GM18907 (cell line): ENCODE data around the gene ZNF382.
"Not testable (repeated sequence)": the region's sequence is repeated elsewhere in the genome, so short reads cannot be mapped to it uniquely, and the experiment has no call there.

Source experiments
- ATAC-seq: cut with Tn5 transposase; IDR thresholded peaks from one replicate; pipeline ENCODE4 v1.9.1; 2021; ENCODE audit warnings: mild to moderate bottlenecking, moderate library complexity; ENCODE audit not compliant: unreplicated experiment

The ZNF382 gene

DNA sequence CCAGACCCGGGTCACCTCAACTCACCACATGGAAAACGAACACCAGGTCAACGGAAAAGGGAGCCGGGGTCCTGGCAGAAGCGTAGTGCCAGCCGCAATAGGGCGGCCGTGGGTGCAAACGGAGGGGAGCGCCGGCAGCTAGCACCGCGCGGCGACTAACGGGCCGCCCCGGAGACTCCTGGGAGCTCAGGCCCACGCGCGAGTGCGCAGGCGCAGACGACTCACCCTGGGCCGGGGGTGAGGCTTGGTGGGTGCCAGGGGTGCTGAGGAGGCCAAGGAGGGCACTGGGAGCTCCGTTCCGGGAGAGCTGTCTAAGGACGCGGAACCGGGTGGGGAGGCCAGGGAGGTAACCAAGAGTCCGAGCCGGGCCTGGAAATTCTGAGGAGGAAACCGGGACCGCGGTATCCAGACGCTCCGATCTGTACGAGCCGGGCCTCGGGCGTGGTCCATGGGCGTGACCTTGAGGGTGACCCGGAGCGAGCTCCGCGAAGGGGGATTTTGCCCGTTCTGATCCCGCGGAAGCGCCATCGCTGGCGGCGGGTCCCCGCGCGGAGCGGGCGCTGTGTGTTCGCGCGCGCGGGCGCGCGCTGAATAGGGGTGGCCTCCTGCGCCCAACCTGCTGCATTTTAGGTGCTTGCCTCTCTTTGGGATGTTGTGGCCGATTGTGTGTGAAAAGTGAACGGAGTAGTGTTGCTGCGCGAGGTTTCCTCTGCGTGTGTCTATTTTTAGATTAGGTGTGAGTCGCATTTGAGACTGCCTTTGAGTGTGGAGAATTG lies at the start of gene ZNF382:
Gene ZNF382, plus strand, starts transcription at position 213 of the 776 bp plus-strand sequence. CDS start 4,602 bp downstream, outside the sequence.
- ATAC-seq: peak; percentile 75

DNA sequence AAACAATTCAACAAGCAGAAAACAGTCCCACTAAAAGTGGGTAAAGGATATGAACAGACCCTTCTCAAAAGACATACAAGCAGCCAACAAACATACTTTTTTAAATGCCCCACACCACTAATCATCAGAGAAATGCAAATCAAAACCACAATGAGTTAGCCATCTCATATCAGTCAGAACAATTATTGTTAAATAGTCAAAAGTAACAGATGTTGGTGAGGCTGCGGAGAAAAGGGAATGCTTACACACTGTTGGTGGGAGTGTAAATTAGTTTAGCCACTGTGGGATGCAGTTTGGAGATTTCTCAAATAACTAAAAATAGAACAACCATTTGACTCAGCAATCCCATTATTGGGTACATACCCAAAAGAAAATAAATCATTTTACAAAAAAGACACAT lies 40.7 kb upstream of the ZNF382 start:
- ATAC-seq: no peak

DNA sequence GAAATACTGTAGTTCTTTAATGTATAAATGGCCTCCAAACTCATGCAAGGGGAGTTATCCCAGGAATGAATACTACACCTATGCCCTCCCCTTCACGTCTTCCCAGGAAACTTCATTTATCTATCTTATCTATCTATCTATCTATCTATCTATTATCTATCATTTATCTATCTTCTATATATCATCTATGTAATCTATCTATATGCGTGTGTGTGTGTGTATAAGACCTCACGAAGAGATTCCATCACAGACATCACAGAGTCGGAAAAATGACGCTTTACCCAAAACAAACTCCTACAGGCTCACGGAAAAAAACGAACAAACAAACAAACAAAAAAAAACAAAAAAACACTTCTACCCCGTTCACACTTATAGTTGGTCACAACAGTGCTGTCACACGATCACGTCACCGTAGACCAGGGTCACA lies 32.5 kb upstream of the ZNF382 start:
- ATAC-seq: no peak

DNA sequence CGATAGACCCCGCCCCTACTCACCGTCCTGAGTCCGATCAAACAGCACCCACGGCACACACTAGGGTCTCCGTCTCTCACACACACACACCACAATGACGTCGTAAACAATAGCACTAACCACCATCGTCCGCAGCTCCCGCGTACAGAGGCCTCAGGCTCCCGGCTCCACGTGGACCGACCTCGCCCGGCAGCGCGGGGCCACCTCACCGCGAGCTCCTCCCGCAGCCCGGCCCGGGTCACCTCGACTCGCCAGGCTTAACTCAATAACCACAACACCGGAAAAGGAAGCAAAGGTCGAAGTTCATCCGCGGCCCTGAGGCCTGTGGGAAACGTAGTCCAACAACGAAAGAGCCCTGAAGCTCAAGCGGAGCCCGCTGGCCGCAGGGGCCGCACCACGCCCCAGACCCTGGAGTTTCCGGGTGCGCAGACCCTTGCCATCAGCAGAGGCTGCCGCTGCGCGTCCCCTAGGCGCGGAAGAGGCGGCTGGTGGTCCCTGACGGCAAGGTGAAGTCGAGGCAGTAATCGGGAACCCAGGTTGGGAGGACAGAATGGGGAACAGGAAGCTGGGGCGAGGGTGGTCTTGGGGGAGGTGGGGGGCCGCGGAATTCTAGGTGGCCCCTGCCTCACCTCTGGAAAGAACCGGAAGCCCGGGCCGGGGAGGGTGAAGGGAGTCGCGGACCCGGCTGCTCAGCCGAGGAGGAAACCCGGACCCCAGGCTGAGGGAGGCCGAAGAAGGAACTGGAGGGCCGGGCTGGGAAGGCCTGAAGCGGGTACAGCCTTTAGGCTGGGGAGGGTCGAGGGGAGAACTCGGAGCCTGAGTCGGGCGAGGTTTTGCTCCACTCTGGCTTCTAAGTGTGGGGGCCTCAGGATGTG lies 31.9 kb upstream of the ZNF382 start, which contains the start of gene ZNF529:
Gene ZNF529, minus strand, starts transcription at position 273 of the 875 bp plus-strand sequence. CDS start 946 bp downstream, outside the sequence.
- ATAC-seq: peak; percentile 91

DNA sequence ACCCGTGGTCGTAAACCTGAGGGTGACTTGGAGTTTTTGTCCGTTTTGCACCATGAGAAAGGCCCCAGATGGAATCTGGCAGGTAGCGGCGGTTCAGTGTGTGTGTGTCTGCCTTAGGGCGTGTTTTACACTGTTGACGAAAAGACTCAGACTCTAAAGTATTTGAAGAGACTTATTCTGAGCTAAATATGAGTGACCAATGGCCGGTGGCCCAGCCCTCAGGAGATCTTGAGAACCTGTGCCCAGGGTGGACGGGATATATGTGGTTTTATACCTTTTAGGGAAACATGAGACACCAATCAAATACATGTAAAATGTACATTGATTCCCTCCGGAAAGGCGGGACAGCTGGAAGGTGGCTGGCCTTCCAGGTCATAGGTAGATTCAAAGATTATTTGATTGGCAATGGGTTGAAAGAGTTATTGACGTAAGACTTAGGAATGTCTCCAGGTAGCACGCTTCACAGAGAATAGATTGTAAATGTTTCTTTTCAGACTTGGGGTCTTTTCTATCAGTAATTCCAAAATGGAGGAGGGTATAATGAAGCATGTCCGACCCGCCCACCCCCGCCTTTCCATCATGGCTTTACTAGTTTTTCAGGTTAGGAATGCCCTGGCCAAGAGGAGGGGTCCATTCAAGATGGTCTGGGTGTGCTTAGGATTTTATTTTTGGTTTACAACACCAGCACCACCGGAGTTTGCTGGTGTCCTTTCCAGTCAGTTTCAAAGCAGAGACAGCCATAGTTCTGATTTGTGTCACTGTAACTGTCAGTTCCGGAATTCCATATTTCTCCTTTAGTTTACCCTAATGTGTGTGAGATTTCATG lies 31.0 kb upstream of the ZNF382 start:
- ATAC-seq: peak; percentile 13

DNA sequence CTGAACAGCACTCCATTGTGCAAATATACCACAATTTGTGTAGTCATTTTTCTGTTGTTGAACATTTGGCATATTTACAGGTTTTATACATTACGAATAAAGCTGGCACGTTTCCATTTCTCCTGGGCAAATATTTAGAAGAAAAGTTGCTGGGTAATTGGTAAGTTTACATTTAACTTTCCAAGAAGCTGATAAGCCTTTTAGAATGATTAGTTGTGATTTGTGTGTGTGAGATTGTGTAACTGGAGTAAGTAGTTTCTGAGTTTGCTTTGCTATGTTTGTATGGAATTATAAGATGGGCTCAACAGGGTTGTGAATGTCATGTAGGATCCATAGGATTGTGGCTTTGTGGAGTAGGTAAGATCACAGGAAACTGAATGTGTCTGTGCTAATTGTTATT lies 30.4 kb upstream of the ZNF382 start:
- ATAC-seq: no peak

DNA sequence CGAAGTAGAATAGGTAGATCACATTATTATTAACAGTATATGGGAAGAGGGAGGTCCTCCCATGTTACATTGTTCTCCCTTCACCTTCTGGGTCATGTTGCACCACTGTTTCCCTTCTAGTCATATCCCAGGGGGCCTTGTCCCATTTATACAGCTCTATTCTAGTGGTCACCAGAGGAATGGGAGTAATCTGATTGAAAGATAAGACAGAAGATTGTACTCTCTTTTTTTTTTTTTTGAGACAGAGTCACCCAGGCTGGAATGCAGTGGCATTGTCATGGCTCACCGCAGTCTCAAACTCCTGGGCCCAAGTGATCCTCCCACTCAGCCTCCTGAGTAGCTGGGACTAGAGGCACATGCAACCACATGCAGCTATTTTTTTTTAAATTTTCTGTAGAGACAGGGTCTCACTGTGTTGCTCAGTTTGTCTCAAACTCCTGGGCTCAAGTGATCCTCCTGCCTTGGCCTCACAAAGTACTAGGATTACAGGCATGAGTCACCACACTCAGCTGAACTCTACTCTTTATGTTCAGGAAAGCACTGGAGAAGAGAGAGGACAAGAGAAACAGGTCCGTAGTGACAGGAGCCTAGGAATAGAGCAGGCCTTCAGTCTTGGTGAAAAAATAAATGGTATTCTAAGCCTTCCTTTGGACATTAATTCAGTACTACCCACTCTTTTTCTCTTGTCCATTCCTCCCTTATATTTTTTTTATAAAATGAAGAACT lies 27.7 kb upstream of the ZNF382 start:
- ATAC-seq: no peak

DNA sequence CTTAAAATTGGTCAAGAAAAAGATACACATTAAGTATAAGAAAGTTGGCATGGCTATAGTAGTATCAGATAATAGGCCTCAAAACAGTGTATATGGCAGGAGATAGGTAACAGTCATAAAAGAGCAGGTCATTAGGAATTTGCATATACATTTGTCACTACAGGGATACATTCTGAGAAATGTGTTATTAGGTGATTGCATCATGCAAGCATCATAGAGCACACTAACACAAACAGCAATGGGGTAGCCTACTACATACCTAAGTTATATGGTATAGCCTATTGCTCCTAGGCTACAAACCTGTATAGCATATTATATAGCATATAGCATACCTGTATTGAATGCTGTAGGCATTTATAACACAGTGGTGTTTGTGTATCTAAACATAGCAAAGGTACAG lies 25.9 kb upstream of the ZNF382 start:
- ATAC-seq: no peak

DNA sequence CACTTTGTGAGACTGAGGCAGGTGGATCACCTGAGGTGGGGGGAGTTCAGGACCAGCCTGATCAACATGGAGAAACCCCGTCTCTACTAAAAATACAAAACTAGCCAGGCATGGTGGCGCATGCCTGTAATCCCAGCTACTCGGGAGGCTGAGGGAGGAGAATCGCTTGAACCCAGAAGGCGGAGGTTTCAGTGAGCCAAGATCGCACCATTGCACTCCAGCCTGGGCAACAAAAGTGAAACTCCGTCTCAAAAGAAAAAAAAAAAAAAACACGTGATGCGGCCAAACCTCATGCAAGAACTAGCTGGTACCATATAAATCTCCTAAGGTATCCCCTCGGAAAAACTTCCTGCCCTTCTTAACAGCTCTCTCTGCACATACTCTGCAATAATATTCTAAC lies 2.4 kb upstream of the ZNF382 start:
- ATAC-seq: not testable (repeated sequence)

DNA sequence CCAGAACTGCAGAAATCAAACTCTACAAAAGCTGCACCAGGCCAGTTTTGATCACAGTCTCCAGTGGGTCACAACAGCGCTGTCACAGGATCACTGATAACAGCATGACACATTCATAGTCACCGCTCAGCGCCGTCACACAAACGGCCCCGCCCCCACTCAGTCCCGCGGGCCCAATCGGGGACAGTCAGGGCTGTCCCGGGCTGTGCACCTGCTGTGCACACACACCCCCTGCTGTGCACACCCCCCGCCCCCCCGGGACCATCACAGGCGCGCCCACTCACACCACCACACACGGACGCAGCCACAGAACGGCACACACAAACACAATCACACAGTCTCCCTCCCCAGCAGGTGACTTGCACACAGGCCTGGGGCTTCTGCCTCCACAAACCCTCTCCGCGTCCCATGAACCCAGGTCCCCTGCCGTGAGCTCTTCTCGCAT lies 435 bp upstream of the ZNF382 start:
- peak; percentile 75 for ATAC-seq

DNA sequence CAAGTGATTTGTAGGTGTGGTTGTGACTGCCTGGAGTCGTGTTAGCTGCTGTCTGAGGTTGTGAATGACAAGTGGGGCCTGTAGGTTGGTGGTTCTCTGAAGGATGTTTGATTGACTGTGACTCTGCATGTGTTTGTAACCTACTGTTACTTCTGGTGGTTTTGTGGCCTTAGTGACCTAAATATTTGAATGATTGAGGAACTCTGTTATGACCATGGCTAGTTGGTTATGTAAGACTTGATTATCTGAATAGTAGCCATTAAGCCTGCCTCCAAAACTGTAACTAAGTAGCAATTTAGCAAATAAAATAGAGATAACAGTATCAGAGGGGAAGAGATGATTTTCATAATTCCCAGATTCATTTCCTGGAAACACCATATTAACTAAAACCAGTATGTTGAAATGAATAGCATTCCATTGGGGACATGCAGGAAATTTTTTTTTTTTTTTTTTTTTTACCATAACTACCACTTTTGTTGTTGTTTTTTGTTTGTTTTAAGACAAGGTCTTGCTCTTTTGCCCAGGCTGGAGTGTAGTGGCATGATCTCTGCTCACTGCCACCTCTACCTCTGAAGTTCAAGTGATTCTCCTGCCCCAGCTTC lies 865 bp downstream of the ZNF382 start:
- ATAC-seq: peak; percentile 5

DNA sequence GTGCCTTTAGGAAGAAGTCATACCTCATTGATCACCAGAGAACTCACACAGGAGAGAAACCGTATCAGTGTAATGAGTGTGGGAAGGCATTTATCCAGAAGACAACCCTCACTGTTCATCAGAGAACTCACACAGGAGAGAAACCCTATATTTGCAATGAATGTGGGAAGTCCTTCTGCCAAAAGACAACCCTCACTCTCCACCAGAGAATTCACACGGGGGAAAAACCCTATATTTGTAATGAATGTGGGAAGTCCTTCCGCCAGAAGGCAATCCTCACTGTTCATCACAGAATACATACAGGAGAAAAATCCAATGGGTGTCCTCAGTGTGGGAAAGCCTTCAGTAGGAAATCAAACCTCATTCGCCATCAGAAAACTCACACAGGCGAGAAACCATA lies 21.9 kb downstream of the ZNF382 start:
- ATAC-seq: no peak

DNA sequence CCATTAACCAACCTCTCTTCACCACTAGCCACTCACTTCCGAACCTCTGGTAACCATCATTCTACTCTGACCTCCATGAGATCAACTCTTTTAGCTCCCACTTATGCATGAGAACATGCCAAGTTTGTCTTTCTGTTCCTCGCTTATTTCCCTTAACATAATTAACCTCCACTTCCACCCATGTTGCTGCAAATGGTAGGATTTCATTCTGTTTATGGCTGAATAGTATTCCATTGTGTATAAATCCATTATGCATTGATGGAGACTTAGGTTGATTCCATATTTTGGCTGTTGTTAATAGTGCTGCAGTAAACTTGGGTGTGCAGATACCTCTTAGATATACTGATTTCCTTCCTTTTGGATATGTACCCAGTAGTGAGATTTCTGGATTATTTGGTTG lies 30.2 kb downstream of the ZNF382 start:
- no peak for ATAC-seq

DNA sequence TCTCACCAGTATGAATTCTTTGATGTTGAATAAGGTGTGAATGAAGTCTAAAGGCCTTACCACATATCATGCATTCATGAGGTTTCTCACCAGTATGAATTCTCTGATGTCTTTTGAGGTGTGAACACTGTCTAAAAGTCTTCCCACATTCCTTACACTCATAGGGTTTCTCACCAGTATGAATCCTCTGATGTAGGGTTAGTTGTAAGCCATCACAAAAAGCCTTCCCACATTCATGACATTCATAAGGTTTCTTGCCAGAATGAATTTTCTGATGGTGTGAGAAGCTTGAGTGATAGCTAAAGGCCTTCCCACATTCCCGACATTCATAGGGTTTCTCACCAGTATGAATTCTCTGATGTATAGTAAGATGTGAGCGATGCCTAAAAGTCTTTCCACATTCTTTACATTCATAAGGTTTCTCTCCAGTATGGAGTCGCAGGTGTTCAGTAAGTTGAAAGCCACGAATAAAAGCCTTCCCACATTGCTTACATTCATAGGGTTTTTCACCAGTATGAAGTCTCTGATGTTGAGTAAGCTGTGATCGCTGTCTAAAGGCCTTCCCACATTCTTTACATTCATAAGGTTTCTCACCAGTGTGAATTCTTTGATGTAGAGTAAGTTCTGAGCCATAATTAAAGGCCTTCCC lies 33.9 kb downstream of the ZNF382 start:
- no peak for ATAC-seq

DNA sequence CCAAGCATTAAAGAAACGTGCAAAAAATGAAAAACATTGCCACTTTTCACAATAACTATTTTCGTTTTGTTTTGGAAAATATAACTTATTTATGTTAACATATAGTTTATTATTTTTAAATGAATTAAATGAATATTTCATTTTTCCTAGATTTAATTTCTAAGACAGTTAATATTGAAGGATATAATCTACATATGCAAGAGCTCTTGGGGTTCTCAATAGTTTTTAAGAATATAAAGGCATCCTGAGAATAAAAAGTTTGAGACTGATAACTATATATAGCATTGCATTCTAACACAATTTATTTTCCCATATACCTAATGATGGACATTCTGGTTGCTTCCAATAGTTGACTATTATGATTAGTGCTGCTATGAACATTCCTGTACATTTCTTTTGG lies 41.6 kb downstream of the ZNF382 start:
- no peak for ATAC-seq

DNA sequence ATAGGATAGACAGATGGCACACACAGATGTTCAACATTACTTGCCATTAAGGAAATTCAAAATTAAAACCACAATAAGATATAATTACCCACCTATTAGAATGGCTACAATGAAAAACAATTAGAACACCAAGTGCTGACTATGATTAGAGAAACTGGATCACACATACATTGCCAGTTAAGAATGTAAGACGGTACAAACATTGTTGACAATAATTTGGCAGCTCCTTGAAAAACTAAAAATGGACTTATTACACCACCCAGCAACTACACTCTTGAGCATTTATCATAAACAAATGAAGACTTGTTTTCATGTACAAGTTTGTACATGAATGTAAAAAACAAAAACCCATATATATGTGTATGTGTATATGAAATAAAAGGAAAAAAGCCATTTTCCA lies 47.8 kb downstream of the ZNF382 start:
- ATAC-seq: no peak

DNA sequence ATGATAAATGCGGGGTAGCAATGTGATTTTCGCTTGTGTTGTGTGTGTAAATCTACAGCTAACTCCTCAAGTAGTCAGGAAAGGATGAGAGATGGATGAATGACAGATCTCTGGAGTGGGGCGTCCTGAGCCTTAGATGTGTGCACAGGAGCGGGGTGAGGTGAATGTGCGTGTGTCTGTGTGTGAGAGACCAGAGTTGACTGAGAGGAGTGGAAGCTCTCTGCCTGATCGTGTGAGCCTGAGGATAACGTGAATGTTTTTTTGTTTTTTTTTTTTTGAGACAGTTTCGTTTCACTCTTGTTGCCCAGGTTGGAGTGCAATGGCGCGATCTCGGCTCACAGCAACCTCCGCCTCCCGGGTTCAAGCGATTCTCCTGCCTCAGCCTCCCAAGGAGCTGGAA lies 60.7 kb downstream of the ZNF382 start:
- no peak for ATAC-seq

DNA sequence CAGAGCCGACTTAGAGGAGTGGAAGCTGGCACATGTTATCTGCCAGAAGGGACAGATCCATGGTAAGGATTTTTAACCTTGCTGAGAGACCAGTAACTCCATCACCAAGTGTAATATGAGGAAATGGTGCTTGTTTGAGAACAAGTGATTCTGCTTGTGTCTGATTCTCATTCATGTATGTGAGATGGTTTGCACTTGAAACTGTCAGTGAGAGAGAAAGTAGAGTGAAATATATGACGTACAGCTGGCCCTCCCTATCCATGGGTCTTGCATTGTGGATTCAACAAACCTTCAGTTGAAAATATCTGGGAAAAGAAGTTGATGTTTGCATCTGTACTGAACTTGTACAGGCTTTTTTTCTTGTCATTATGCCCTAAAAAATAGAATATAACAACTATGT lies 63.5 kb downstream of the ZNF382 start:
- no peak for ATAC-seq

DNA sequence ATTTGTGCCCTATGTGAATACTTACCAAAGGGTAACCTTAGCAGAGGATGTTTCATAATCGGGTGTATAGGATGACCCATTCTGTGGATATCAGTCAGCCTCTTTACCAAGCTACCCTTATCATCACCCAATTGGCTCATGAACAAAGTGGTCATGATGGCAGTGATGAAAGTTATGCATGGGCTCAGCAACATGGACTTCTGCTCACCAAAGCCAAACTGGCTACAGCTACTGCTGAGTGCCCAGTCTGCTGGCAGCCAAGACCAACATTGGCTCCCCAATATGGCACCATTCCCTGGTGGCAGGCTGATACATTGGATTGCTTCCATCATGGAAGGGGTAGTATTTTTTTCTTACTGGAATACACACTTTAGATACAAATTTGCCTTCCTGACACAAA lies 67.3 kb downstream of the ZNF382 start:
- no peak for ATAC-seq
